Left lung (tissue), 10 donors: ENCODE measurements around the gene PTPRN2. TPM values are rescaled to one million over a fixed set of nuclear protein-coding genes. Genes with fewer than 3 reads are reported as not detected.
A peak's percentile ranks its signal among the peaks of the same experiment; 100 is the strongest.

Experiments
- ATAC-seq: fragments of 200-7000 bp; cut with Tn5 transposase; one replicate; pipeline ENCODE4 v1.9.1; 2020; ENCODE audit warnings: moderate library complexity
- DNase-seq, 4 donors: peaks; one replicate each; pipeline ENCODE4 v3.0.0-alpha.2; 2013 to 2020
- H3K27ac ChIP-seq, 2 donors: fragments of 200-600 bp; sonication (generic) in 1 of 2; one replicate each; pipeline versions ENCODE4 v1.5.0 to v1.8.0; 2020 to 2021
- H3K27me3 ChIP-seq, 2 donors: fragments of 200-600 bp; sonication (generic) in 1 of 2; one replicate each; pipeline versions ENCODE4 v1.5.0 to v1.8.0; 2020 to 2021
- H3K36me3 ChIP-seq, 2 donors: fragments of 200-600 bp; sonication (generic) in 1 of 2; one replicate each; pipeline versions ENCODE4 v1.5.0 to v1.8.0; 2020 to 2021
- H3K4me1 ChIP-seq, 2 donors: fragments of 200-600 bp; one replicate each; pipeline ENCODE4 v1.8.0; 2021
- H3K4me3 ChIP-seq, 2 donors: fragments of 200-600 bp; sonication (generic) in 1 of 2; one replicate each; pipeline versions ENCODE4 v1.5.0 to v1.8.0; 2020 to 2021; ENCODE audit warnings: mild to moderate bottlenecking in 1 of 2
- H3K9me3 ChIP-seq, 2 donors: fragments of 200-600 bp; sonication (generic) in 1 of 2; one replicate each; pipeline versions ENCODE4 v1.5.0 to v1.8.0; 2020 to 2021
- intact Hi-C, 2 donors: fragments of 100-400 bp; cut with DNase I; formaldehyde crosslinking; loops; one replicate each; pipeline versions ENCODE4 v1.11.2 to v1.14.2; 2022
- polyA plus RNA-seq, 6 donors: library from polyadenylated mRNA; unstranded; fragments of 120-200 nt; gene quantifications; one replicate each; pipeline ENCODE4 v1.2.1, GENCODE V29; 2013; ENCODE audit not compliant: insufficient read length in 6 of 6
- total RNA-seq, 2 donors: library from RNA; stranded (reverse); fragmentation: NEBNext Ultra II Directional; extraction: Animal tissue kit (Norgen Biotek cat#: 25700); gene quantifications; one replicate each; pipeline ENCODE4 v1.2.1, GENCODE V29; 2021
- TF ChIP-seq, protein P1 (sequence below), 2 donors: fragments of 200-600 bp; sonication (generic) in 1 of 2; IDR thresholded peaks; one replicate each; pipeline versions ENCODE4 v1.5.0 to v1.8.0; 2021; ENCODE audit warnings: antibody characterized with exemption in 2 of 2
- donor health status: DM: no; HTN: yes; CAD: no.
- donor health status: DM: no; HTN: no; CAD: no.

PTPRN2 gene
- total and polyA plus RNA-seq, 8 donors: 4.0 to 7.8 (median 6.8) TPM

GRCh38 chr7:158361326-158361946 lies 226.2 kb downstream of the PTPRN2 start:
- Histone ChIP-seq H3K4me3 (no peak overlapping the region), H3K27ac (no peak overlapping the region), H3K36me3 (no peaks in the 10 kb centered on the region), H3K27me3 (peaks cover 0 to 12% of the 10 kb centered on the region in 2 donors), H3K9me3 (no peaks in the 10 kb centered on the region), H3K4me1 (no peaks in the 10 kb centered on the region)
- peak in 1 of 4 donors; percentile 22 for DNase-seq
- intact Hi-C loops: no loop called here
- TF ChIP-seq, protein P1, sequence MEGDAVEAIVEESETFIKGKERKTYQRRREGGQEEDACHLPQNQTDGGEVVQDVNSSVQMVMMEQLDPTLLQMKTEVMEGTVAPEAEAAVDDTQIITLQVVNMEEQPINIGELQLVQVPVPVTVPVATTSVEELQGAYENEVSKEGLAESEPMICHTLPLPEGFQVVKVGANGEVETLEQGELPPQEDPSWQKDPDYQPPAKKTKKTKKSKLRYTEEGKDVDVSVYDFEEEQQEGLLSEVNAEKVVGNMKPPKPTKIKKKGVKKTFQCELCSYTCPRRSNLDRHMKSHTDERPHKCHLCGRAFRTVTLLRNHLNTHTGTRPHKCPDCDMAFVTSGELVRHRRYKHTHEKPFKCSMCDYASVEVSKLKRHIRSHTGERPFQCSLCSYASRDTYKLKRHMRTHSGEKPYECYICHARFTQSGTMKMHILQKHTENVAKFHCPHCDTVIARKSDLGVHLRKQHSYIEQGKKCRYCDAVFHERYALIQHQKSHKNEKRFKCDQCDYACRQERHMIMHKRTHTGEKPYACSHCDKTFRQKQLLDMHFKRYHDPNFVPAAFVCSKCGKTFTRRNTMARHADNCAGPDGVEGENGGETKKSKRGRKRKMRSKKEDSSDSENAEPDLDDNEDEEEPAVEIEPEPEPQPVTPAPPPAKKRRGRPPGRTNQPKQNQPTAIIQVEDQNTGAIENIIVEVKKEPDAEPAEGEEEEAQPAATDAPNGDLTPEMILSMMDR (IDR thresholded peaks at IDR 0.05): no peak
- no peak for ATAC-seq

- no peak overlapping the region for H3K4me3 ChIP-seq
- no peak overlapping the region for H3K27ac ChIP-seq
- no peaks in the 10 kb centered on the region for H3K4me1 ChIP-seq
- H3K27me3 ChIP-seq: peaks cover 0 to 12% of the 10 kb centered on the region in 2 donors
- TF ChIP-seq, protein P1 (IDR thresholded peaks at IDR 0.05): no peak
- peaks cover 0 to 4% of the 10 kb centered on the region in 2 donors for H3K9me3 ChIP-seq
- no peaks in the 10 kb centered on the region for H3K36me3 ChIP-seq
- no peak for ATAC-seq
- intact Hi-C loops: no loop called here
- DNase-seq: peak in 1 of 4 donors; percentile 15
These were observed 228.5 kb downstream of the PTPRN2 start for GRCh38 chr7:158358926-158359645.

DNA sequence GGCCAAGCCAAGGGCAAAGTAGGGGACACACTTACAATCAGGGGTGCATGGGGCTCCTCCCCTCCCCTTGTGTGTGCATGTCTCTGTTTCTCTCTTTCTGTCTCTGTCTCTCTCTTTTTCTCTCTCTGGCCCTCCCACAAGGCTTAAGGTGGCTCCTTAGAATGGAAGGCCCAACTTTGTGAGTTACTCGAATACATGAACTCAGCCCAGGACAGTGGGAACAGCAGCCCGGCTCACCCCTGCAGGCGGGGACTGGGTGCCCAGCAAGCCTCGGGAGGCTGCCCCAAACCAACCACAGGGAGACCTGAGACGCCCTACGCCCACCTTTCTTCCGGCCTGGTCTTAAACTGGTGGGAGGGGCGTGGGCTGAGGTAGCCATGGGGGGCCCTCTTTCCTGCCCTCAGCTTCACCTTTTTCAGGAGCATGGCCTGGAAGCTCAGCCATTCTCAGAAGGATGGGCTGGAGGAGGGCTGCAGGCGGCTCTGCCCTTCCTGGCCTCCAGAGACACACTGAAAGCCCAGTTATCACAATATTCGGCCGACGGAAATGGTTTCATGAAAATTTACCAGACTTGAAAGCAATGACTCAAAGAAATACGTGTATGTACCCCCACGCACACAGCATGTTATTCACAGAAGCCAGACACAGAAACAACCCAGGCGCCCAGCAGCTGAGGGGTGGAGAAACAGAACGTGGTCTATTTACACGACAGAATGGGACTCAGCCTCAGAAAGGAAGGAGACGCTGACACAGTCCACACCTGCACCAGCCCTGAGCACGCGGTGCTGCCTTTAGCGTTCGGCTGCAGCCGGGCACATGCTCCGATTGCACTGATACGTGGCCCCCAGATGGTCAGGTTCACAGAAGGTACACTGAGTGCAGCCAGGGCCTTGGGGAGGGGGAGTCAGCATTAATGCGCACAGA lies 229.5 kb downstream of the PTPRN2 start:
- Histone ChIP-seq H3K4me3 (no peak overlapping the region), H3K27ac (no peak overlapping the region), H3K36me3 (no peaks in the 10 kb centered on the region), H3K27me3 (peaks cover 0 to 12% of the 10 kb centered on the region in 2 donors), H3K4me1 (no peaks in the 10 kb centered on the region), H3K9me3 (peaks cover 0 to 5% of the 10 kb centered on the region in 2 donors)
- TF ChIP-seq, protein P1 (IDR thresholded peaks at IDR 0.05): no peak
- no peak for ATAC-seq
- DNase-seq: peak in 1 of 4 donors; percentile 24
- intact Hi-C loops: no loop called here

GRCh38 chr7:158357106-158357897 lies 230.3 kb downstream of the PTPRN2 start:
- TF ChIP-seq, protein P1 (IDR thresholded peaks at IDR 0.05): no peak
- DNase-seq (peak in 2 of 4 donors; percentile 17 to 62), ATAC-seq (no peak)
- intact Hi-C loops: no loop called here
- Histone ChIP-seq H3K36me3 (no peaks in the 10 kb centered on the region), H3K27me3 (peaks cover 0 to 12% of the 10 kb centered on the region in 2 donors), H3K4me3 (no peak overlapping the region), H3K4me1 (no peaks in the 10 kb centered on the region), H3K27ac (no peak overlapping the region), H3K9me3 (peaks cover 0 to 5% of the 10 kb centered on the region in 2 donors)
